Coronary artery (tissue), 2 donors: ENCODE data around the gene NFKBIE.

Experiments used
- DNase-seq: peaks from one replicate; pipeline ENCODE4 v3.0.0-alpha.2; 2017; ENCODE audit warnings: low spot score
- H3K27ac ChIP-seq, 2 donors: fragments of 200-600 bp; sonication (generic); one replicate each; pipeline ENCODE4 v1.5.1; 2016 to 2019
- H3K4me3 ChIP-seq: fragments of 200-600 bp; sonication (generic); 2 replicates; pipeline ENCODE4 v1.5.1; 2016; ENCODE audit warnings: mild to moderate bottlenecking, moderate library complexity
- CTCF ChIP-seq: fragments of 200-600 bp; sonication (generic); IDR thresholded peaks from one replicate; pipeline ENCODE4 v1.5.1; 2019; ENCODE audit warnings: antibody characterized with exemption

NFKBIE gene

GRCh38 chr6:44247338-44248302 lies 17.7 kb downstream of the NFKBIE start:
- Histone ChIP-seq H3K4me3 (peak overlapping the region; percentile 79), H3K27ac (peak overlapping the region; percentile 100)
- no peak for DNase-seq
- TF ChIP-seq CTCF, result no peak

- peak within 1 kb of the TSS; percentile 79 for H3K4me3 ChIP-seq
- TF ChIP-seq CTCF, result no peak
- H3K27ac ChIP-seq, result peak within 1 kb of the TSS; percentile 100
- peak; percentile 98 for DNase-seq
Observed at GRCh38 chr6:44246663-44247337, 18.6 kb downstream of the NFKBIE start, which contains the start of gene HSP90AB1. HSP90AB1 (plus strand) TSS chr6:44247101; CDS start chr6:44248630, 1,529 bp downstream.

GRCh38 chr6:44245912-44246662 lies 19.3 kb downstream of the NFKBIE start:
- no peak for TF ChIP-seq CTCF
- peak; percentile 93 for DNase-seq
- Histone ChIP-seq H3K4me3 (peak overlapping the region; percentile 79), H3K27ac (peak overlapping the region; percentile 100)

- peak overlapping the region; percentile 79 for H3K4me3 ChIP-seq
- peak overlapping the region; percentile 100 for H3K27ac ChIP-seq
- no peak for TF ChIP-seq CTCF
- no peak for DNase-seq
Observed at GRCh38 chr6:44245391-44245911, 19.9 kb downstream of the NFKBIE start.

- H3K27ac ChIP-seq, result no peak overlapping the region
- no peak for TF ChIP-seq CTCF
- no peak overlapping the region for H3K4me3 ChIP-seq
- no peak for DNase-seq
Observed at GRCh38 chr6:44243345-44243744, 22.0 kb downstream of the NFKBIE start.

GRCh38 chr6:44238687-44239350 lies 26.5 kb downstream of the NFKBIE start:
- peak overlapping the region; percentile 98 to 99 for H3K27ac ChIP-seq
- H3K4me3 ChIP-seq, result no peak overlapping the region
- no peak for DNase-seq
- no peak for TF ChIP-seq CTCF
